HepG2 (cell line): ENCODE results near the gene PRMT2. TPM values are rescaled to one million over a fixed set of nuclear protein-coding genes. Genes with fewer than 3 reads are reported as not detected.

Experiments used
- AGO2 ChIP-seq: fragments of 200-400 bp; formaldehyde crosslinking; optimal IDR thresholded peaks from 2 replicates; pipeline ENCODE3; 2017; ENCODE audit warnings: mild to moderate bottlenecking, low read depth, low read length, moderate library complexity
- CEBPB ChIP-seq: IDR thresholded peaks from 2 replicates; pipeline ENCODE4 v1.6.1; 2011; ENCODE audit warnings: low read depth, low read length, improper control_type of control experiment, borderline replicate concordance
- CERS6 ChIP-seq: sonication (generic); formaldehyde crosslinking; IDR thresholded peaks from 2 replicates; pipeline ENCODE4 v1.5.0; 2020; ENCODE audit warnings: missing genetic modification reagents
- DPF2 ChIP-seq: sonication (generic); formaldehyde crosslinking; IDR thresholded peaks from 2 replicates; pipeline ENCODE4 v1.4.0; 2020; ENCODE audit warnings: mild to moderate bottlenecking, low read depth, missing genetic modification reagents, borderline replicate concordance
- KLF9 ChIP-seq: IDR thresholded peaks from 2 replicates; pipeline ENCODE4 v1.6.1; 2016; ENCODE audit warnings: low read depth
- MTA1 ChIP-seq: sonication (generic); formaldehyde crosslinking; IDR thresholded peaks from 2 replicates; pipeline ENCODE4 v1.4.0; 2020; ENCODE audit warnings: missing genetic modification reagents, mild to moderate bottlenecking, borderline replicate concordance
- PHF21A ChIP-seq: sonication (generic); formaldehyde crosslinking; IDR thresholded peaks from 2 replicates; pipeline ENCODE4 v1.5.0; 2020; ENCODE audit warnings: mild to moderate bottlenecking, missing genetic modification reagents
- RFX5 ChIP-seq: IDR thresholded peaks from 2 replicates; pipeline ENCODE4 v1.6.1; 2011; ENCODE audit warnings: low read depth, low read length, improper control_type of control experiment
- SMAD1 ChIP-seq: sonication (generic); formaldehyde crosslinking; IDR thresholded peaks from 2 replicates; pipeline ENCODE4 v1.4.0; 2020; ENCODE audit warnings: missing genetic modification reagents, low read depth, mild to moderate bottlenecking, borderline replicate concordance
- SMC3 ChIP-seq: IDR thresholded peaks from 2 replicates; pipeline ENCODE4 v1.6.1; 2011; ENCODE audit warnings: low read length, improper control_type of control experiment
- SP5 ChIP-seq: IDR thresholded peaks from 2 replicates; pipeline ENCODE4 v1.6.1; 2016; ENCODE audit warnings: low read depth, borderline replicate concordance
- SRSF4 ChIP-seq: fragments of 200-400 bp; formaldehyde crosslinking; IDR thresholded peaks from one replicate; pipeline ENCODE4 v1.6.1; 2018; ENCODE audit warnings: mild to moderate bottlenecking, low read depth, low read length, moderate library complexity; ENCODE audit not compliant: poor library complexity, severe bottlenecking
- TERF1 ChIP-seq: sonication (generic); formaldehyde crosslinking; IDR thresholded peaks from 2 replicates; pipeline ENCODE4 v1.8.0; 2022; ENCODE audit warnings: mild to moderate bottlenecking, missing genetic modification reagents, moderate library complexity
- TRIM24 ChIP-seq: sonication (generic); formaldehyde crosslinking; IDR thresholded peaks from 2 replicates; pipeline ENCODE4 v1.8.0; 2022; ENCODE audit warnings: mild to moderate bottlenecking, missing genetic modification reagents
- ZBTB1 ChIP-seq: sonication (generic); formaldehyde crosslinking; IDR thresholded peaks from 2 replicates; pipeline ENCODE4 v1.4.0; 2020; ENCODE audit warnings: missing genetic modification reagents, borderline replicate concordance
- ZNF142 ChIP-seq: sonication (generic); formaldehyde crosslinking; IDR thresholded peaks from 2 replicates; pipeline ENCODE4 v1.4.0; 2020; ENCODE audit warnings: missing genetic modification reagents
- ZNF556 ChIP-seq: sonication (generic); formaldehyde crosslinking; IDR thresholded peaks from 2 replicates; pipeline ENCODE4 v1.4.0; 2020; ENCODE audit warnings: mild to moderate bottlenecking, missing genetic modification reagents, borderline replicate concordance
- ZNF7 ChIP-seq: IDR thresholded peaks from 2 replicates; pipeline ENCODE4 v1.6.1; 2016; ENCODE audit warnings: missing biosample characterization, missing genetic modification reagents
- ZNF766 ChIP-seq: sonication (generic); formaldehyde crosslinking; IDR thresholded peaks from 2 replicates; pipeline ENCODE4 v1.5.0; 2020; ENCODE audit warnings: missing genetic modification reagents, borderline replicate concordance
- polyA plus RNA-seq, 8 experiments: library from polyadenylated mRNA; depleted of rRNA in 3 of 8; stranded (reverse) in 7 of 8; unstranded in 1 of 8; fragments of >200 nt; fragmentation: Illumina TruSeq in 4 of 8; extraction: Trizol in 4 of 8; gene quantifications; 2 replicates each; pipeline versions ENCODE4 v1.2.1 to v1.2.3, GENCODE V29; 2011 to 2016; ENCODE audit warnings: low read depth in 4 of 8, missing spikeins in 1 of 8, mixed read lengths in 1 of 8; ENCODE audit not compliant: insufficient read depth in 1 of 8
- total RNA-seq, 5 experiments: library from RNA; depleted of rRNA; stranded (reverse); fragments of >200 nt; fragmentation: Illumina TruSeq; extraction: Trizol; gene quantifications; 2 replicates each; pipeline ENCODE4 v1.2.3, GENCODE V29; 2016; ENCODE audit warnings: low read depth in 1 of 5

PRMT2 gene
- total and polyA plus RNA-seq, 2 of the 13 experiments (the other 11 are each of a cell fraction or from before 2014, with no cell fraction given): 54.4 to 78.8 TPM

- TF ChIP-seq RFX5: no peak
- no peak for TF ChIP-seq ZNF7
- TF ChIP-seq CERS6 (CRISPR knock-in tag): no peak
- no peak for TF ChIP-seq SRSF4
- TF ChIP-seq AGO2: peak; percentile 53
- no peak for TF ChIP-seq ZNF556 (CRISPR knock-in tag)
- TF ChIP-seq CEBPB: no peak
- no peak; the same call in 1 of the 2 replicates for TF ChIP-seq MTA1 (CRISPR knock-in tag)
- TF ChIP-seq KLF9 (CRISPR knock-in tag): no peak
- TF ChIP-seq TRIM24 (CRISPR knock-in tag): no peak
- TF ChIP-seq DPF2 (CRISPR knock-in tag): no peak
- TF ChIP-seq ZBTB1: no peak
- peak; percentile 40; the same call in 1 of the 2 replicates for TF ChIP-seq PHF21A (CRISPR knock-in tag)
- TF ChIP-seq SP5: 0 out of 2 replicates have a peak, but pooled peaks have one; percentile 25
- no peak for TF ChIP-seq SMAD1 (CRISPR knock-in tag)
- no peak for TF ChIP-seq ZNF142 (CRISPR knock-in tag)
- TF ChIP-seq ZNF766 (CRISPR knock-in tag): 0 out of 2 replicates have a peak, but pooled peaks have one; percentile 14
- no peak for TF ChIP-seq TERF1 (CRISPR knock-in tag)
- TF ChIP-seq SMC3: no peak
Measured at GRCh38 chr21:46666941-46667740, 31.7 kb downstream of the PRMT2 start (continued).
